NK-92 (cell line): Measurements from ENCODE around the gene MYPN.
"Not testable (repeated sequence)": the region's sequence is repeated elsewhere in the genome, so short reads cannot be mapped to it uniquely, and the experiment has no call there.

Source experiments
- DNase-seq: peaks from one replicate; lab custom pipeline; 2025; ENCODE audit not compliant: unreplicated experiment; lab: John Stamatoyannopoulos, UW

Gene MYPN

DNA sequence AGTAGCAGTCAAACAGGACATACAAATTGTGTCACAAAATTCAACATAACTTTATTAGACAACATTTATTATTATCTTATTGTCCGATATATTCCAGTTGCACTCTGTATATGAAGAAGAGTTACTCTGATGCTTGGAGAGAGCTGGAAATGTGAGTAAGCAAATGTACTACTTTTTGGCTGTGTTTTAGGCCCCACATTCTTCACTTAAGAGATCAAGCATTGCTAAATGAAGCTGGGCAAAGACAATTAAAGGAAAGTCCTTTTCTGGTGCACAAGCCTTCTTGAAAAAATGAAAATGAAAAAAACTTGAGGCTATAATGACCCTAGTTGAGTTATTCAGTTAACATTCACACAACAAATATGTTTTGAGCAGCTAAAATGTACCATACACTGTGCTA is 26.1 kb downstream of the MYPN start:
- DNase-seq, result no peak

- DNase-seq, result no peak
These were observed 26.9 kb downstream of the MYPN start for GRCh38 chr10:68135922-68136792.

GRCh38 chr10:68137171-68137570 is 27.9 kb downstream of the MYPN start:
- no peak for DNase-seq

DNA sequence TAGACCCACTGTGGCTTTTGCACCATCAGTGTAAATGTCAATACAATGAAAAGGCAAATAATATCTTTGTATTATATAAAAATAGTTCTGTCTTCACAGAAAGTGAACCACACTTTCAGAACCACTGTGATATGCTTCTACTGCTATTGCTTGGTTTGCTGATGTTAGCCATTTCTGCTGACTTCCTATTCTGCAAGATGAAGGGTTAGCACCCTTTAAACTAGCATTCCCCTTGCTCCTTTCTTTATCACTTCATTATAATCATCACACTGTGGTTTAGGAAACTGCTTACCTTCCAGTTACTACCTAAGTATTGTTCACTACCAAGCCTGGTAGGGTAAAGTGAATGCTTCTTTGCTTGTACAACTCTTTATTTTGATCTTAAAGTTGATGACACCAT is 29.2 kb downstream of the MYPN start:
- no peak for DNase-seq

DNA sequence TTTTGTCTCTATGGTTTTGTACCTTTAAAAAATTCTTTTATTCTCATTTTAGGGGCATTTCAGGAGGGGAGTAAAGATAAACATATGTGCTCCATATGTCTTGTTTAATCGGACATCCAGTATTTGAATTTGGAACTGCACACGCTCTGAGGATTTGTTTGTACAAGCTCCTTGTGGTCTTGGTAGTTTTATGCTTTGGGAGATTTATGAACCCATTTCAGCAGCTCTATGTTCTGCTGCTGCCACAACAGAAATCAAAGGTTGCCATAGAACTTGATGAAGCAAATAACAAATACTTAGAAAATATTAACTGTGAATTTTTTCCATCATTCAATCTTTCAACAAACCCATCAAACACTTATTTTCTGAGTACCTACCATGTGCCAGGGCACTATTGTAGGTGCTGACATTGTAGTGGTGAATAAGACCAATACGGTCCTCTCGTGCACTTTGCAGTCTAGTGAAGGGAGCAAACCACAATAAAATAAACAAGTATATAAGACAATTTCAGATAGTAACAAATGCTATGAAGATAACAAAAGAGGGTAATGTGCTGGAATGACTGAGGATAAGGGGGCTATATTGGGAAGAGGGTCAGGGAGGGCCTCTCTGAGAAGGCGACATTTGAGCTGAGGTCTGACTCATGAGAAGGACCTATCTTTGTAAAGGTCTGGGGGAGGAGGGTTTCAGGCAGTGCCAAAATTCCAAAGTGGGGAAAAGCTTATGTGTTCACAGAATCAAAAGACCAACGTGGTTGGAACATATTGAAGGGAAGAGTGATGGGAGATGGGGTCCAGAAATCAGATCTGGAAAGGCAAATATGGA is 30.4 kb downstream of the MYPN start:
- DNase-seq, result no peak

DNA sequence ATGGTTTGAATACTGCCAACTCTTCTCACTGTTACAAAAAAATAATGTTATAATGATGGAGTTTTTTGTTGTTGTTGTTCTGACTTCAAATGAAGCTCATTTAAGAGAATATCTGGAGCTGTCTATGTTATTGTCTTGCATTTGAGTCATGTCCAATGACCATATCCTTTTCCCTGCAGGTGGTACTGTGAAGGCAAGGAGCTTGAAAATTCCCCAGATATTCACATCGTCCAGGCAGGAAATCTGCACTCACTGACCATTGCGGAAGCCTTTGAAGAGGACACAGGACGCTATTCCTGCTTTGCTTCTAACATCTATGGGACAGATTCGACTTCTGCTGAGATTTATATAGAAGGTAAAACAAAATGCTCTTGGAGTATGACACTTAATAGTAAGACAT is 33.5 kb downstream of the MYPN start:
- DNase-seq, result no peak

DNA sequence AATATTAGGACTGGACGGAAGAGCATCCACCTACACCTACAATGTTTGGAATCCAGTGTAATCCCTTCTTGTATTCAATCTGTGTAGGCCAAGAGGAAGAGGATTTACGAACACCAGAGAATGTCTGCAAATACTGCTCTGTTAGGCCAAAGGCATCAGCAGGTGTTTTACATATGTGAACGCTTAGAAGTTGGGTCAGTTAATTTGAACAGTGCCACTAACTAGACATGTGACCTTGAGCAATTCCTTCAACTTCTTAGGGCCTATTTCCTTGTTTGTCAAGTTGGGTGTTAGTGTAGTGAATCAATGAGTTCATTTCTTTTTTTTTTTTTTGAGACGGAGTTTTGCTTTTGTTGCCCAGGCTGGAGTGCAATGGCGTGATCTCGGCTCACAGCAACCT is 35.4 kb downstream of the MYPN start:
- no peak for DNase-seq

- DNase-seq, result no peak
These were observed 36.4 kb downstream of the MYPN start for GRCh38 chr10:68145705-68146104.

- DNase-seq, result no peak
These were observed 36.8 kb downstream of the MYPN start for GRCh38 chr10:68146133-68146532.

GRCh38 chr10:68151453-68151852 is 42.2 kb downstream of the MYPN start:
- no peak for DNase-seq

- DNase-seq, result no peak
These were observed 44.4 kb downstream of the MYPN start for GRCh38 chr10:68153473-68154210.

DNA sequence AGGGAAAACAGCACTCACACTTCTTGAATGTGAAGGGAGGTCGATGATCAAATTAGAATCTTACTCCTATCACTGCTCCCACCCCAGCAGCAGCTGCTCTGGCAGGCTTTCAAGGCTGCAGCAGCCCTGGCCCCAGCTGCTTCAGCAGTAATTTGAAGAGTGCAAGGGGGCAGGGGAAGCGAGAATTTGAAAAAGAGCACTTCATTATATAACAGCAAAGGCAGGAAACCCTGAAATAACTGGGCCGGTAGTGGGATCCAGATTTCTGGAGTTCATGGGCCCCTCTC is 44.9 kb downstream of the MYPN start:
- no peak for DNase-seq

DNA sequence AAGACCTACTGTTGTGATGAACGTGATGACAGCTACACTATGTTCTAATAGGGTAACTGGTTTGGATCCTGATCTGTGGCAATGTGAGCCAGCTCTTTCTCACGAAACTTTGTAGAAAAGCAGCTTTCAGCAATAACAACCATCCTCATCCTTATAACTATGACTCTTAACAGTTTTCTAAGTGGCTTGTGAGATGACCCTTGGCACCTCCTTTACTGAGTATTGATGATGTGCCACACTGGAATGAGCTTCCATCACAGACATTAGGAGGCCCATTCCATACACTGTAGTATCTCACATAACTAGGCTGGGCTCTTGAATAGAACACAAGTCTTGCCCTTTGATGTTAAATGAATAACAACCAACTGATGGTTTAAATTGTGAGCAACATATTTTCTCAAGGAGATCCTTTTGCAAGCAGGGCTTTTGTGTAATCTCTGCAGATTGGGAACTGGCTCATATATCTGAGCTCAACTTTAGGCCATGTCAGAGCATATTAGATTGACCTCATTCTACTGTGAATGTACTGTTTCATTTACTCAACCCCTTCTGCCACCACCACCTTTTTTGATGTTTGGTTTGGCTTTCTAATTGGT is 46.4 kb downstream of the MYPN start:
- no peak for DNase-seq

GRCh38 chr10:68156373-68157185 is 47.3 kb downstream of the MYPN start:
- no peak for DNase-seq

DNA sequence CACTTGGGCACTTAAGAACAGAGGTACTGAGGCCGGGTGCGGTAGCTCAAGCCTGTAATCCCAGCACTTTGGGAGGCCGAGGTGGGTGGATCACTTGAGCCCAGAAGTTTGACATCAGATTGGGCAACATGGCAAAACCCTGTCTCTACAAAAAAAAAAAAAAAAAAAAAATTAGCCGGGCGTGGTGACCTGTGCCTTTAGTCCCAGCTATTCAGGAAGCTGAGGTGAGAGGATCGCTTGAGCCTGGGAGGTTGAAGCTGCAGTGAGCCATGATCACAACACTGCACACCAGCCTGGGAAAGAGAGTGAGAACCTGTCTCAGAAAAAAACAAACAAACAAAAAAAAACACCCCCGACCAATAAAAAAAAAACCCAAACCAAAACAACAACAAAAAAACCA is 48.2 kb downstream of the MYPN start:
- DNase-seq, result not testable (repeated sequence)

DNA sequence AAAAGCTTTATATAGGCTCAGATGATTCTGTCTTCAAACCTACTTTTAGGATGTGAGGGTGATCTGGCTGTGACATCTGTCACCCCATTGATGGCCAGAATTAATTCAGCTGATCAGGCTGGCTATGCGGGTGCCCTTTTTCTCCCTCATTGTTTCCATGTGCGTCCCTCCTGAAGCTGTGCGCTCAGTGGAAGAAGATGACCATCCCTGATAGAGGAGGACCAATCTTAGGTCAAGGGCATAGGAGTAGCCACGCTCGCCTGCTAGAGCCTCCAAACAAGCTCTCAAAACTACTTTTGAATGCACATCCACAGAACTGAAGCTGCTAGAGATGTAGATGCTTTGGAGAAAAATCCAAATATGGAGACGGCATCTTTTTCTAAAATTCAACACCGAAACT is 48.7 kb downstream of the MYPN start:
- DNase-seq, result no peak

DNA sequence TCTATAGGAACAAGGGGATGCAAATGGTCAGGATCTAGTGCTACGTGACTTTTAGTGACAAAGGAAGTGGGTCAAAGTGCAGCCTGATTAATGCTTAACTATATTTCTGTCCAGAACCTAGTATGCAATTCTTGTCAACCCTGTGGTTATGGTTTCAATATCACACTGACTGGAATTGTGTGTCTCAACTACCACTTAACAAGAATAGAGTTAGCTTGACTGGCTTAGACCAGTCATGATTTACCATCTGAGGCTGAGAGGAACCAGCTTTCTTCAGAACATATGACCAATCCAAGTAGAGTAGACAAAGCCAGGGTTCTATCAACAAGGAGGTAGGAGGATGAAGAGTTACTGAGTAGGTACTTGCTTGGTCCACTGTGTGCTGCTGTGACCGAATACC is 54.4 kb downstream of the MYPN start:
- DNase-seq, result no peak

GRCh38 chr10:68165643-68166042 is 56.4 kb downstream of the MYPN start:
- no peak for DNase-seq

- no peak for DNase-seq
These were observed 57.7 kb downstream of the MYPN start for GRCh38 chr10:68166871-68167585.
